ENCODE measurements around the gene NFE2L3.

The NFE2L3 gene

GRCh38 chr7:26201247-26202018, 49.4 kb downstream of the NFE2L3 start, which contains the start of gene CBX3:
Gene CBX3, plus strand, starts transcription at chr7:26201745. Its CDS starts 1,254 bp downstream, at chr7:26202999.
- DNase-seq, result peak; percentile 93

GRCh38 chr7:26202019-26202990, 50.3 kb downstream of the NFE2L3 start:
- DNase-seq, result peak; percentile 60

GRCh38 chr7:26203016-26203415, 51.0 kb downstream of the NFE2L3 start:
- no peak for DNase-seq

- DNase-seq, result no peak
Measured at GRCh38 chr7:26208040-26208439, 56.0 kb downstream of the NFE2L3 start.

GRCh38 chr7:26212921-26213718, 61.1 kb downstream of the NFE2L3 start:
- DNase-seq, result no peak

GRCh38 chr7:26213807-26214515, 62.0 kb downstream of the NFE2L3 start:
- no peak for DNase-seq

- no peak for DNase-seq
Measured at GRCh38 chr7:26216049-26216448, 64.1 kb downstream of the NFE2L3 start.

DNA sequence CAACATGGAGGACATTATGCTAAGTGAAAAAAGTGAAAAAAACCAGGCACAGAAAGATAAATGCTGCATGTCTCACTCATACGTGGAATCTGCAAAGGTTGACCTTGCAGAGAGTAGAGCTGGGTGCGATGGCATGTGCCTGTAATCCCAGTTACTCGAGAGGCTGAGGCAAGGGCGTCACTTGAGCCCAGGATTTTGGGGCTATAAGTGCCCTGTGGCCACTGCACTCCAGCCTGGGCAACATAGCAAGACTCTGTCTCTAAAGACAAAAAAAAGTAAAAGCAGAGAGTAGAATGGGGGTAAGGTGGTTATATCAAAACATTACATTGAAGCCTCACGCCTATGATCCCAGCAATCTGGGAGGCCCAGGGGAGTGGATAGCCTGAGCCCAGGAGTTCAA, 72.4 kb downstream of the NFE2L3 start:
- DNase-seq, result no peak

DNA sequence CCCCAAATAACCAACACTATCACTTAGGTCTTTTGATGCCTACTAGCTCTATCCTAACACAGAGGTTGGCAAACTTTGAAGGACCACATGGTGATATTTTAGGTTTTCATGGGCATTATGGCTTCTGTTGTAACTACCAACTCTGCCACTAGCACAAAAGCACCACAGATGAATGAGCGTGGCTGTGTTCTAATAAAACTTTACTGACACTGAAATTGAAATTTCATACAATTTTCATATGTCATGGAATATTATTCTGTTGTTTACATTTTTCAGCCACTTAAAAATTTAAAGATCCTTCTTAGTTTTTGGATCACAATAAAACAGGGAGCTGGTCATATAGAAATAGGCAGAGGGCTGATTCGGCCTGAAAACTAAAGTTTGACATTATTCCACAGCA, 76.0 kb downstream of the NFE2L3 start:
- no peak for DNase-seq

DNA sequence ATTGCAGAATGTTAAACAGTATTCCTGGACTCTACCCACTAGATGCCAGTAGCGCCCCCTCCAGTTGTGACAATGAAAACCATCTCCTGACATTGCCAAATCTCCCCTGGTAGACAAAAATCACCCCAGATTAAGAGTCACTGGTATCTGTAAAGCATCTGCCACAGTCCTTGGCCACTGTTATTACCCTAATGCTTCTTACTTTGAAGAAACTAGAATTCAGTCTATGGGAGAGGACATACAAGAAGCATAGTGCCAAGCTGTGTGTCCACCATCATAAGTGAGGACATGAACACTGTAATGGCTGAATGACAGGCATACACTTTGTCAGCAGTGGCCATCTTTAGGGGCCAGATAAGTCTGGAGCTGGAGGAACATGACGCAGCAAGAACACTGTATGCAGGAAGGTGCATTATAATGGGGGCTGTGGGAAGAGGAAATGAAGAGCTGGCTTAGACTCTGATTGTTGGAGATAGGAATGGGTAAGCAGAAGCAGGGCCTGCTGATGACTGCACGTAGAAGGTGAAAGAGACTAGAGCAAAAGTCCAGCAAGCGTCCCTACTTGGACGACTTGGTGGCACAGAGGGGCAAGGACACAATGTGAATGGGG, 82.0 kb downstream of the NFE2L3 start:
- no peak for DNase-seq
